ENCODE data around the gene LENG1.

DNA sequence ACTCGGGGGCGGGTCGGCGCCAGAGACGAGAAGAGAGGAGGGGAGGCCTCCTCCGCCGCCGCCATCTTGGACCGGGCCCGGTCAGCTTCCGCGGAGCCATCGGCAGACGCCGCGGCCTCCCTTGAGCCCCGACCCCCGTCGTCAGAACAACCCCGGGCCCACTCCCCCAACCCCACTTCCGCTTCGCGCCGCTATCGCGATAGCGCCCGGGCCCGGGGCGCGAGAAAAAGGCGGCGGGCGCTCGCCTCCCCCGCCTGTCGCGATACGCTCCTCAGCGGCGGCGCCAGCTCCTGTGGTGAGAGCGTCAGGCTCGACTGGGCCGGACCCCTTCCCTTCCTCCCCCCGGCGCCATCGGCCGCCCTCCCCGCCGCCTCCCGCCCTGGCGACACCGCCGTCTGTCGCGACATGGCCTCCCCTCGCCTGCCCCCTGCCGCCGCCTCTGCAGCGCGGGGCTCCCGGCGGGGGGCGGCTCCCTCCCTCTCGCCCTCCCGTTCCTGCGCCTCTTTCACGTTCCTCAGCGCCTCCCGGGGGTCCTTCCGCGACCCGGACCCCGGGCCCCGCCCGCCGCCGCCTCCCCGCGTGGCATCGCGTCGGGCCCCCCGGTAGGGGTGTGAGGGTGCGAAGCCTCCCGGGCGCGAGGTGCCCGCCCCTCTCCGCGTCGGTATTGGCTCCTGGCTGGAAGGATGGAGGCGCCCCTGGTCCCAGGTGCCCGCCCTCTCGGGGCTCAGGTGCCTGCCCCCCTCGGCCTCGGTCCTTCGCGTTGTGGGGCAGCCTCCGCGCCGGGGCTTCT, 21.6 kb downstream of the LENG1 start, which contains the start of gene CNOT3:
- TF ChIP-seq POLR2AphosphoS5 (IDR thresholded peaks at IDR 0.05) = peak; percentile 79 to 97 (median 94)
- TF ChIP-seq, protein P1, sequence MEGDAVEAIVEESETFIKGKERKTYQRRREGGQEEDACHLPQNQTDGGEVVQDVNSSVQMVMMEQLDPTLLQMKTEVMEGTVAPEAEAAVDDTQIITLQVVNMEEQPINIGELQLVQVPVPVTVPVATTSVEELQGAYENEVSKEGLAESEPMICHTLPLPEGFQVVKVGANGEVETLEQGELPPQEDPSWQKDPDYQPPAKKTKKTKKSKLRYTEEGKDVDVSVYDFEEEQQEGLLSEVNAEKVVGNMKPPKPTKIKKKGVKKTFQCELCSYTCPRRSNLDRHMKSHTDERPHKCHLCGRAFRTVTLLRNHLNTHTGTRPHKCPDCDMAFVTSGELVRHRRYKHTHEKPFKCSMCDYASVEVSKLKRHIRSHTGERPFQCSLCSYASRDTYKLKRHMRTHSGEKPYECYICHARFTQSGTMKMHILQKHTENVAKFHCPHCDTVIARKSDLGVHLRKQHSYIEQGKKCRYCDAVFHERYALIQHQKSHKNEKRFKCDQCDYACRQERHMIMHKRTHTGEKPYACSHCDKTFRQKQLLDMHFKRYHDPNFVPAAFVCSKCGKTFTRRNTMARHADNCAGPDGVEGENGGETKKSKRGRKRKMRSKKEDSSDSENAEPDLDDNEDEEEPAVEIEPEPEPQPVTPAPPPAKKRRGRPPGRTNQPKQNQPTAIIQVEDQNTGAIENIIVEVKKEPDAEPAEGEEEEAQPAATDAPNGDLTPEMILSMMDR (IDR thresholded peaks at IDR 0.05) = no peak
